Testis (tissue), 2 donors: ENCODE measurements around the gene XCL2.

Source experiments
- POLR2A ChIP-seq: fragments of 450-650 bp; IDR thresholded peaks from one replicate; pipeline ENCODE4 v1.6.1; 2017; ENCODE audit warnings: antibody characterized with exemption, mild to moderate bottlenecking, moderate library complexity
- TF ChIP-seq, protein P1 (sequence below), 3 experiments: fragments of 450-650 bp in 2 of 3; fragments of 200-600 bp in 1 of 3; sonication (generic) in 1 of 3; IDR thresholded peaks; one replicate each; pipeline ENCODE4 v1.5.1; 2016 to 2019; ENCODE audit warnings: antibody characterized with exemption in 3 of 3, mild to moderate bottlenecking in 2 of 3, moderate library complexity in 1 of 3

DNA sequence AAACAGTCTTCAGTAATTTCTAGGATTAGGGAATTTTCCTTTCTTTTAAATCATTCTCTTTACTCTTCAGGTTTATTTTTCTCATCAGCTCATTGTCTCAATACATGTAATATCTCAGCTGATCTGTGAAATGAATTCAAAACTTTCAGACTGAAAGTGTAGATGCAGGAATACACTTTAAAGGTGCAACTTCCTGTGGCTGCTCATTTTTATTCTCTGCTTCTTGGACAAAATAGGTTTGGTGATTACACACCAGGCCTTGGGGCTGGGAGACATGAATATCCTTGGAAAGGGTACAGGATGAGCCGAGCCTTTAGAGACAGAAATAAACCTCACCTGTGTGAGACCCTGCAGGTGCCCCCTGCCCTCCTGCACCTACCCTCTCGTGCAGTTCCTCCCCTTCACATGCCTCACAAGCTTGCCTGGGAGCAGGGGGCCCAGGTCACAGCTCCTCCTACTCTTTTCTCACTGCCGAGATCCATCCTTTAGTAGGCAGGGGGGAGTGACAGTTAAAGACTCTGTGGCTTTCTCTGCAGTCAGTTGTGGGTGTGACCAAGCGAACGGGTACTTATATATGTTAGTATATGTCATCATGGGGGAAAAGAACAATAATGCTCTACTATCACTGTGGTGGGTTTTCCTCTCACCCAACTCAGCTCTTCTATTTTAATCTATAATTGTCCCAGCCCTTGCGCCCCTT is 23.6 kb downstream of the XCL2 start:
- TF ChIP-seq, protein P1, sequence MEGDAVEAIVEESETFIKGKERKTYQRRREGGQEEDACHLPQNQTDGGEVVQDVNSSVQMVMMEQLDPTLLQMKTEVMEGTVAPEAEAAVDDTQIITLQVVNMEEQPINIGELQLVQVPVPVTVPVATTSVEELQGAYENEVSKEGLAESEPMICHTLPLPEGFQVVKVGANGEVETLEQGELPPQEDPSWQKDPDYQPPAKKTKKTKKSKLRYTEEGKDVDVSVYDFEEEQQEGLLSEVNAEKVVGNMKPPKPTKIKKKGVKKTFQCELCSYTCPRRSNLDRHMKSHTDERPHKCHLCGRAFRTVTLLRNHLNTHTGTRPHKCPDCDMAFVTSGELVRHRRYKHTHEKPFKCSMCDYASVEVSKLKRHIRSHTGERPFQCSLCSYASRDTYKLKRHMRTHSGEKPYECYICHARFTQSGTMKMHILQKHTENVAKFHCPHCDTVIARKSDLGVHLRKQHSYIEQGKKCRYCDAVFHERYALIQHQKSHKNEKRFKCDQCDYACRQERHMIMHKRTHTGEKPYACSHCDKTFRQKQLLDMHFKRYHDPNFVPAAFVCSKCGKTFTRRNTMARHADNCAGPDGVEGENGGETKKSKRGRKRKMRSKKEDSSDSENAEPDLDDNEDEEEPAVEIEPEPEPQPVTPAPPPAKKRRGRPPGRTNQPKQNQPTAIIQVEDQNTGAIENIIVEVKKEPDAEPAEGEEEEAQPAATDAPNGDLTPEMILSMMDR (IDR thresholded peaks at IDR 0.05): no peak
- TF ChIP-seq POLR2A: no peak
